Gastrocnemius medialis (tissue), 4 donors: ENCODE results near the gene SEC14L5.

Experiments
- CTCF ChIP-seq, 5 experiments: fragments of 450-650 bp in 3 of 5; fragments of 200-600 bp in 2 of 5; sonication (generic) in 2 of 5; IDR thresholded peaks in 4 of 5; conservative IDR thresholded peaks in 1 of 5; 1 replicate in 4 of 5; 2 replicates in 1 of 5; pipeline ENCODE4 v1.5.1; 2016 to 2019; ENCODE audit warnings: antibody characterized with exemption in 5 of 5, mild to moderate bottlenecking in 3 of 5, moderate library complexity in 3 of 5
- POLR2A ChIP-seq, 2 donors: fragments of 450-650 bp; IDR thresholded peaks; one replicate each; pipeline ENCODE4 v1.6.1; 2017; ENCODE audit warnings: antibody characterized with exemption in 2 of 2, mild to moderate bottlenecking in 2 of 2, moderate library complexity in 2 of 2

GRCh38 chr16:4960579-4960978 is 2.4 kb downstream of the SEC14L5 start:
- no peak for TF ChIP-seq POLR2A (IDR thresholded peaks at IDR 0.05)
- TF ChIP-seq CTCF (IDR thresholded peaks at IDR 0.05 in 4 of 5, conservative IDR thresholded peaks at IDR 0.05 in 1 of 5) = no peak
